Mucosa of rectum (tissue), 2 donors: ENCODE results near the gene HOXB7.

ENCODE experiments used
- H3K27ac ChIP-seq, 2 donors: one replicate each; pipeline ENCODE4 v1.7.0; 2013; ENCODE audit warnings: inconsistent platforms in 2 of 2, low read depth in 2 of 2, low read length in 2 of 2
- H3K27me3 ChIP-seq, 2 donors: one replicate each; pipeline ENCODE4 v1.7.0; 2013; ENCODE audit warnings: low read length in 2 of 2; ENCODE audit not compliant: control insufficient read depth in 2 of 2, insufficient read depth in 2 of 2
- H3K36me3 ChIP-seq, 2 donors: one replicate each; pipeline ENCODE4 v1.7.0; 2013; ENCODE audit warnings: low read length in 2 of 2; ENCODE audit not compliant: control insufficient read depth in 2 of 2, insufficient read depth in 2 of 2
- H3K4me1 ChIP-seq, 2 donors: one replicate each; pipeline ENCODE4 v1.7.0; 2013; ENCODE audit warnings: low read length in 2 of 2, mild to moderate bottlenecking in 1 of 2; ENCODE audit not compliant: control insufficient read depth in 2 of 2, insufficient read depth in 2 of 2
- H3K4me3 ChIP-seq, 2 donors: one replicate each; pipeline ENCODE4 v1.7.0; 2013; ENCODE audit warnings: low read length in 2 of 2
- H3K9ac ChIP-seq, 2 donors: one replicate each; pipeline ENCODE4 v1.7.0; 2013; ENCODE audit warnings: low read length in 2 of 2, low read depth in 1 of 2, mild to moderate bottlenecking in 1 of 2
- H3K9me3 ChIP-seq, 2 donors: one replicate each; pipeline ENCODE4 v1.7.0; 2013; ENCODE audit warnings: low read length in 2 of 2; ENCODE audit not compliant: control insufficient read depth in 2 of 2
- donor health status: healthy.
- donor health status: Normal muscosa, but diverticular disease.

Gene HOXB7

DNA sequence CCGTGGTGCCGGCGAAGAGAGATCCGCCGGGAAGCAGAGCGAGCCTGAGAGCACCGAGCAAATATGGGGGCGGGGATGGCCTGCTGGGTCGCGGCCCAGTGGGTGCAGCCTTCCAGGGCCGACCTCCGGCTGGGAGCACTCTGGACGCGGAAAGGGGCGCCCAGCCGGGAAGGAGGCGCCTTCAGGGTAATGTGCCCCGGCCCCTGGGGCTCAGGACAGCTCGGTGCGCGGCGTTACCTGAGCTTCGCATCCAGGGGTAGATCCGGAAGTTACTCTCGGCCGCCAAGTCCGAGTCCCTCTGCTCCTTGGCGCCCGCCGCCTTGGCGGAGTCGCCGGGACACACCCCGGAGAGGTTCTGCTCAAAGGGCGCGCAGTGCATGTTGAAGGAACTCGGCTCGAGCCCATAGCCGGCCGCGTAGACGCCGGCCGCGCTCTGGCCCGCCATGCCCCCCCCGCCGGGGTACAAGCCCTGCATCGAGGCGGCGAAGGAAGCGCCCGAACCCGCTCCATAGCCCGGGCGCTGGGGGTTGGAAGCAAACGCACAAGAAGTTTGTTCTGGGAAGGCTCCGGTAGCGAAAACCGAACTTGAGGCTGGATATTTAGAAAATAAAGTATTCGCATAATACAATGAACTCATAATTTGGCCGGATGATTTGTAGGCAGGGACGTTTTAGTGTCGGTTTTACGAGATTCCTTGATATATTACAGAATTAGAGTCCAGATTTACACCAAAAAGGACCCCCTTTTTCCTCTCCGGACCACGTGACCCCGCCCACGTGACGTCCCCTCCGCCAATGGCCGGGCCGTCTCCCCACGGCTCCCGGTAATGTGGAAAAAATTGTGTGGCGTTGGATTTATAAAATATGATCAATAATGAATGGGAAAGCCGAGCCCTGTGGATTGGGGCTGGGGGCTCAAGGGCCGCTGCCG lies at the start of gene HOXB7:
HOXB7 (minus strand) TSS at position 736 of the 930 bp plus-strand sequence; CDS start at position 637, 99 bp downstream.
- peak within 1 kb of the TSS; percentile 81 to 89 for H3K4me3 ChIP-seq
- peaks cover 13 to 18% of the 10 kb centered on the region in 2 donors for H3K27me3 ChIP-seq
- H3K9ac ChIP-seq = peak within 1 kb of the TSS; percentile 79 to 86
- no peaks in the 10 kb centered on the region for H3K36me3 ChIP-seq
- H3K27ac ChIP-seq = peak within 1 kb of the TSS; percentile 86 to 88
- no peaks in the 10 kb centered on the region for H3K9me3 ChIP-seq
- peaks cover 20% of the 10 kb centered on the region in 2 donors for H3K4me1 ChIP-seq

DNA sequence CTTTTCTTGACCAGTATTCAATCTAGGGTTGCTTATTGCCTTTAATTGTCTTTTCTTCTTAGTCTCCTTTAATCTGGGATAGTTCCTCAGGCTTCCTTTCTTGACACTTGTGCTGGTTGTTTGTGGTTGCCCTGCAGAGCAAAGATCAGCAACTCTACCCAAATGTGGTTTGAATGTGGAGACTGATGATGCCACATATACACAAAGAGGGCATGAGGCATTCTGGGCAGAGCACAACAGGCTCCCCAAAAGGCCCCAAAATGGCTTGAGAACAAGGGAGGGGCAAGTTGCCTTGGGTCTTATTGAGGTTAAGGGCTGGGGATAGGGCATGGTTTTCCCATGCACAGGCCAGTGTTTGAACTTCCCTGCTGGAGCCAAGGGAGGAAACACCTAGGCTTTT lies 45.1 kb upstream of the HOXB7 start:
- H3K27ac ChIP-seq = no peak overlapping the region
- no peaks in the 10 kb centered on the region for H3K4me1 ChIP-seq
- no peaks in the 10 kb centered on the region for H3K9me3 ChIP-seq
- peaks cover 3 to 14% of the 10 kb centered on the region in 2 donors for H3K36me3 ChIP-seq
- no peaks in the 10 kb centered on the region for H3K27me3 ChIP-seq
- H3K4me3 ChIP-seq = no peak overlapping the region
- no peak overlapping the region for H3K9ac ChIP-seq

GRCh38 chr17:48649741-48650140 lies 38.9 kb upstream of the HOXB7 start:
- H3K27me3 ChIP-seq = peaks cover 0 to 4% of the 10 kb centered on the region in 2 donors

GRCh38 chr17:48647963-48648245 lies 37.1 kb upstream of the HOXB7 start:
- H3K27ac ChIP-seq = peak overlapping the region; percentile 94
- no peaks in the 10 kb centered on the region for H3K9me3 ChIP-seq
- H3K36me3 ChIP-seq = no peaks in the 10 kb centered on the region
- peak overlapping the region; percentile 74 to 89 for H3K4me3 ChIP-seq
- H3K4me1 ChIP-seq = peaks cover 11 to 16% of the 10 kb centered on the region in 2 donors
- peak overlapping the region; percentile 60 to 98 for H3K9ac ChIP-seq
- H3K27me3 ChIP-seq = peaks cover 0 to 4% of the 10 kb centered on the region in 2 donors

More at GRCh38 chr17:48649741-48650140, 38.9 kb upstream of the HOXB7 start:
- Histone ChIP-seq H3K9me3 (no peaks in the 10 kb centered on the region), H3K4me3 (no peak overlapping the region), H3K9ac (no peak overlapping the region), H3K36me3 (peaks cover 0 to under 1% of the 10 kb centered on the region in 2 donors), H3K4me1 (peaks cover 8% of the 10 kb centered on the region in 2 donors), H3K27ac (no peak overlapping the region)

GRCh38 chr17:48647103-48647962 lies 36.5 kb upstream of the HOXB7 start:
- Histone ChIP-seq H3K9me3 (no peaks in the 10 kb centered on the region), H3K4me3 (peak overlapping the region; percentile 74 to 89), H3K9ac (peak overlapping the region; percentile 60 to 98), H3K4me1 (peaks cover 11 to 20% of the 10 kb centered on the region in 2 donors), H3K27ac (peak overlapping the region; percentile 94), H3K27me3 (peaks cover 4% of the 10 kb centered on the region in 2 donors), H3K36me3 (no peaks in the 10 kb centered on the region)

DNA sequence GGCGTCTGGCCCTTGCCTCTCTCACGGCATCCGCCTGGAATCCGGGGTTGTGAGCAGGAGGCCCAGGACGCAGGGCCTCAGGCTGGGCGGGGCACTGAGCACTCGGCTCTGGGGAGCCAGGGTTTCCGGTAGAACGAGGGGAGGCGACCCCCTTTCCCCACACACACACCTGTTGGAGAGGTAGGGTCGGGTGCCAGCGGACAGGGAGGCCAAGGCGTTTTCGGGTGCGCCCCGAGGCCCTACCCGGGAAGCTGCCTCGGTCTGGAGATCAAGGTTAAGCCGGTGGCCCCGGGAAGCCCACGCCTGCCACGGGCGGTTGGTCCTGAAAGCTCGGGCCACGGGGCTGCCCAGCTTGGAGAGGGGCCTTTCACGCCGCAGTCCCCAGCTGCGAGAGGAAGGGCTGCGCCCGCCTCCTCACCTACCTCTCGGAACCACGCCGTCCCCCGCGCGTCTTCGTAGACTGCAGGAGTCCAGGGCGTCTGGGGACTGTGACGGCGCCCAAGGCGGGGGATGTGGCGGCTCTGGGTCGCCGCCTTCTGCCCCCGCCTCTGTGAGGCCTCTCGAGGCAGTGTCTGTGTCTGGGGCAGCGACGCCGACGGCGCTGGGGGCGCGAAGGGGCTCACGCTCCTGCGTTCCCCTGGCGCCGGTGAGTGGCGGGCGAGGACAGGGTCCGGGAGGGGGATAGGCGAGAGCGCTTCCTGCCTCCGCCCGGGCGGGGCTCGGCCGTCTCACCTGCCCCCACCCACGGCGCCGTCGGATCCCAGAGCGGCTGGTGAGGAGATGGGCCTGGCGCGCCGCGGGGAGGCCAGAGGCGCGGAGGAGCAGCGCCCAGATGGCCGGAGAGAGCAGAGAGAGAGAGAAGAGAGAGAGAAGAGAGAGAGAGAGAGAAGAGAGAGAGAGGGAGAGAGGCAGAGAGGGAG lies 35.6 kb upstream of the HOXB7 start:
- peak overlapping the region; percentile 94 for H3K27ac ChIP-seq
- no peaks in the 10 kb centered on the region for H3K36me3 ChIP-seq
- peaks cover 4% of the 10 kb centered on the region in 2 donors for H3K27me3 ChIP-seq
- peaks cover 11 to 25% of the 10 kb centered on the region in 2 donors for H3K4me1 ChIP-seq
- H3K4me3 ChIP-seq = peak overlapping the region; percentile 74 to 89
- H3K9me3 ChIP-seq = no peaks in the 10 kb centered on the region
- H3K9ac ChIP-seq = peak overlapping the region; percentile 92 to 98

DNA sequence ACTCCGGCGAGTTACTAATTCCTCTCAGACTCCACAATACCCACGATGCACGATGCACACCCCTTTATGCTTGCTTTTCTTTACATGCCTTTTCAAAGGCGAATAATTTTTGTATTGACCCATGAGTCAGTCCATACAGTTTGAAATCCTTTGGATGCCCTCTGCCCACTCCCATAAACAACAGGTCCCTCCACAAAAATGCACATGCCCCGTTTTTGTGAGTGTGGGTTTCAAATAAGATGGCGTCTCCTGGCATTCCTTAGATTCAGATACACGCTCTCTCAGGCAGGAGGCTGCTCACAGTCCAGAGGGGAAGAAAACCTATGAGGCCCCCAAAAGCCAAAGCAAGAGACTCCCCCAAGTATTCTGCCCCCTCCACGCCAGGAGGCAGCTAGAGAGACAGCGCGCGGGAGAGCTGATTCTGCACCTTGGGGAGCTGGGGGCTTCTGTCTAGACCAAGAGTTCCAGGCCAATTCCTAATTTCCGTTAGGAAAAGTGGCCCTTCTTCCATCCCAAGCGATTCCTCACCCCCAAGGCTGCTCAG lies 34.9 kb upstream of the HOXB7 start:
- Histone ChIP-seq H3K27me3 (peaks cover 4 to 8% of the 10 kb centered on the region in 2 donors), H3K9me3 (no peaks in the 10 kb centered on the region), H3K4me1 (peaks cover 15 to 32% of the 10 kb centered on the region in 2 donors), H3K27ac (peak overlapping the region; percentile 94), H3K4me3 (peak overlapping the region; percentile 74 to 83), H3K36me3 (no peaks in the 10 kb centered on the region), H3K9ac (peak overlapping the region; percentile 92 to 98)

- Histone ChIP-seq H3K9ac (peak overlapping the region; percentile 92 to 98), H3K9me3 (no peaks in the 10 kb centered on the region), H3K27me3 (peaks cover 4 to 8% of the 10 kb centered on the region in 2 donors), H3K27ac (peak overlapping the region; percentile 94), H3K4me1 (peaks cover 19 to 38% of the 10 kb centered on the region in 2 donors), H3K4me3 (peak overlapping the region; percentile 74 to 83), H3K36me3 (no peaks in the 10 kb centered on the region)
Measured at GRCh38 chr17:48644910-48645557, 34.2 kb upstream of the HOXB7 start.

DNA sequence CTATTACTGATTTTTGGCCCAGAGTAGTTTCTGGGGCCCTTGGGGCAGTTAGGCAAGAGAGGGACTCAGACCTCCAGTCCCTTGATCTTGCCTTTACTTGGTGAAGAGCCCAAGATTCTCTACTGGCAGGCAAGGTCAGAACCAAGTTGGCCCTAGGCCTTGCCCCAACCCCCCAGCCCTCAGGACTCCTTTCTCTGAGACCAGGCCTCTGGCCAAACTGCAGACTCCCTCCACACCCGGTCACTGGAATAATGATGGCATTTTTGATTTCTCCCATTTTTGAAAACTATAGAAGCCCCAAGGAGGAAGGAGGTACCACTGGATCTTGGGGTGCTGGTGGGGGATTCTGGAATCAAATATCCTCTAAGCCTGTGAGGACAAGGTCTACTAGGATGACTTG lies 33.3 kb upstream of the HOXB7 start:
- Histone ChIP-seq H3K4me1 (peaks cover 25 to 47% of the 10 kb centered on the region in 2 donors), H3K9ac (peak overlapping the region; percentile 92 to 98), H3K4me3 (peak overlapping the region; percentile 74 to 83), H3K27ac (peak overlapping the region; percentile 94), H3K27me3 (peaks cover 4 to 9% of the 10 kb centered on the region in 2 donors), H3K9me3 (no peaks in the 10 kb centered on the region), H3K36me3 (no peaks in the 10 kb centered on the region)
